ENCODE measurements around the gene CPT1C.

Gene CPT1C

DNA sequence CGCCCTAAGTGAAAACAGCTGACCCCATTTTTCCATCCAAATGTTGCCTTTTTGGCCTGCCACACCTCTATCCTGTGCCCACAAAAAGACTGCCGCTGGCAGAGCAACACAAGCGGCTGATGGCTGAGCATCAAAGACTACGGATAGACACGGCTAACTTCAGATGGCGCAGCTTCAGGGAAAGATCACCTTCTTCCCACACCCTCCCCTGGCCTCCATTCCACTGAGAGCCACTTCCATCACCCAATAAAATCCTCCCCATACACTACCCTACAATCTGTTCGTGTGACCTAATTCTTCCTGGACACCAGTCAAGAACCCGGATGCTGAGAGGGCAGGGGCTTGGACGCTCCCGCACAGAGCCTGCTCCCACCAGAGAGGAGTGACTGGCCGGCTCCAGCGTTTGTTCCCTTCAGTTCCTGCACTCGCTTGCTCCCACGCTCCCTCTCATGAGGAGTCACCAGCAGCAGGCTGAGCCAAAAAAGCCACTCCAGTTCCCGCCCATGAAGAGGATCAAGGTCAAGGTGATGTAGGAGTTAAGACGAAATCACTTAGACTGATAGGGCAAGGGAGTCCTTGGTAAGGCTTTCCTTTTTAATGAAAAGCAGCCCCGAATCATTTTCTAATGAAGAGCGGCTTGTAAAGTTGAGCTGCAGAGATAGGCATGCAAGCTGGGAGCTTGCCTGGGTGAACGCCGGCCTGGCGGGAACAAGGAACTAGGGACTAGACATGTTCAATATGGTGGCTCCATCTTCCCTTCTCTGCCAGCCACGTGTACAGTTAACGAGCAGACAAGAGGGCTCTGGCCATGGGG, 36.5 kb downstream of the CPT1C start:
- no peak for DNase-seq
- H3K27me3 Mint-ChIP-seq (ENCODE audit: low read depth, poor library complexity), result peaks cover 21% of the 10 kb centered on the region
- H3K4me3 Mint-ChIP-seq, result no peak overlapping the region
- TF ChIP-seq, protein P1, sequence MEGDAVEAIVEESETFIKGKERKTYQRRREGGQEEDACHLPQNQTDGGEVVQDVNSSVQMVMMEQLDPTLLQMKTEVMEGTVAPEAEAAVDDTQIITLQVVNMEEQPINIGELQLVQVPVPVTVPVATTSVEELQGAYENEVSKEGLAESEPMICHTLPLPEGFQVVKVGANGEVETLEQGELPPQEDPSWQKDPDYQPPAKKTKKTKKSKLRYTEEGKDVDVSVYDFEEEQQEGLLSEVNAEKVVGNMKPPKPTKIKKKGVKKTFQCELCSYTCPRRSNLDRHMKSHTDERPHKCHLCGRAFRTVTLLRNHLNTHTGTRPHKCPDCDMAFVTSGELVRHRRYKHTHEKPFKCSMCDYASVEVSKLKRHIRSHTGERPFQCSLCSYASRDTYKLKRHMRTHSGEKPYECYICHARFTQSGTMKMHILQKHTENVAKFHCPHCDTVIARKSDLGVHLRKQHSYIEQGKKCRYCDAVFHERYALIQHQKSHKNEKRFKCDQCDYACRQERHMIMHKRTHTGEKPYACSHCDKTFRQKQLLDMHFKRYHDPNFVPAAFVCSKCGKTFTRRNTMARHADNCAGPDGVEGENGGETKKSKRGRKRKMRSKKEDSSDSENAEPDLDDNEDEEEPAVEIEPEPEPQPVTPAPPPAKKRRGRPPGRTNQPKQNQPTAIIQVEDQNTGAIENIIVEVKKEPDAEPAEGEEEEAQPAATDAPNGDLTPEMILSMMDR (IDR thresholded peaks at IDR 0.05), result no peak
- H3K27ac Mint-ChIP-seq, result peak overlapping the region; percentile 48
- peaks cover 6% of the 10 kb centered on the region for H3K4me1 Mint-ChIP-seq
- H3K9me3 Mint-ChIP-seq, result peaks cover 10% of the 10 kb centered on the region
- H3K36me3 Mint-ChIP-seq (ENCODE audit: low read depth), result no peaks in the 10 kb centered on the region

DNA sequence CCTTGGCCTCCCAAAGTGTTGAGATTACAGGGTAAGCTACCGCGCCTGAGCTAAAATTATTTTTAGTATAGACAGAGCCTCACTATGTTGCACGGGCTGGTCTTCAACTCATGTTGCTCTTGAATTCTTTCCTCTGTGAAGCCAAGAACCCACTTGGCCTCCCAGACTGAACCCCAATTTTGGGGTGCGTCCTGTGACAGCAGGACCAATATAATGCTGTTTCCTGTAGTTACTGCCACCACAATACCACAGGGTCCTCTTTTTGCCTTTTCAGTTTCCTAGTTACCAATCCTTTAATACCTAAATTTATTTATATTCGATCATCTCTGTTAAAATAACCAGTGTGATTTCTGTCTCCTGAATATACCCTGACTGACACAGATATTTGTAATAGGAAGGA, 39.2 kb downstream of the CPT1C start:
- H3K36me3 Mint-ChIP-seq (ENCODE audit: low read depth), result no peaks in the 10 kb centered on the region
- no peak overlapping the region for H3K4me3 Mint-ChIP-seq
- peaks cover 6% of the 10 kb centered on the region for H3K4me1 Mint-ChIP-seq
- H3K9me3 Mint-ChIP-seq, result peaks cover 5% of the 10 kb centered on the region
- no peak overlapping the region for H3K27ac Mint-ChIP-seq
- H3K27me3 Mint-ChIP-seq (ENCODE audit: low read depth, poor library complexity), result peaks cover 17% of the 10 kb centered on the region
- TF ChIP-seq, protein P1 (IDR thresholded peaks at IDR 0.05), result no peak
- DNase-seq, result no peak

DNA sequence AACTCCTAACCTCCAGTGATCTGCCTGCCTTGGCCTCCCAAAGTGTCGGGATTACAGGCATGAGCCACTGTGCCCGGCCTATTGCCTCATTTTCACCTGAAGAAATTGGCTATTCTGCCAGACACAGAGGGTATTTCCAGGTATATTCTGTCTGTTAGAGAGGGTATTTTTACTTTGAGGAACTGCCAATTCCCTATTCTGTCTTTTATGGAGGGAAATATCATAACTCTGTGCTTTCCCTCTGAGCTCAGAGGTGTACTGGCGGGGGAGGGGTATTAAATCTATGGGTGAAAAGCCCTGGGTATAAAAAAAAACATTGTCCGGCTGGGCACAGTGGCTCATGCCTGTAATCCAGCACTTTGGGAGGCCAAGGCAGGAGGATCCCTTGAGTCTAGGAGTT, 47.4 kb downstream of the CPT1C start:
- no peaks in the 10 kb centered on the region for H3K36me3 Mint-ChIP-seq (ENCODE audit: low read depth)
- H3K27ac Mint-ChIP-seq, result no peak overlapping the region
- peaks cover 15% of the 10 kb centered on the region for H3K4me1 Mint-ChIP-seq
- no peaks in the 10 kb centered on the region for H3K9me3 Mint-ChIP-seq
- TF ChIP-seq, protein P1 (IDR thresholded peaks at IDR 0.05), result no peak
- no peak for DNase-seq
- no peaks in the 10 kb centered on the region for H3K27me3 Mint-ChIP-seq (ENCODE audit: low read depth, poor library complexity)
- no peak overlapping the region for H3K4me3 Mint-ChIP-seq

- Mint-ChIP-seq H3K9me3 (no peaks in the 10 kb centered on the region), H3K27me3 (ENCODE audit: low read depth, poor library complexity) (no peaks in the 10 kb centered on the region), H3K4me3 (no peak overlapping the region), H3K27ac (no peak overlapping the region), H3K36me3 (ENCODE audit: low read depth) (no peaks in the 10 kb centered on the region), H3K4me1 (peaks cover 15% of the 10 kb centered on the region)
- no peak for DNase-seq
- TF ChIP-seq, protein P1 (IDR thresholded peaks at IDR 0.05), result no peak
Observed at GRCh38 chr19:49739098-49739497, 48.2 kb downstream of the CPT1C start.

DNA sequence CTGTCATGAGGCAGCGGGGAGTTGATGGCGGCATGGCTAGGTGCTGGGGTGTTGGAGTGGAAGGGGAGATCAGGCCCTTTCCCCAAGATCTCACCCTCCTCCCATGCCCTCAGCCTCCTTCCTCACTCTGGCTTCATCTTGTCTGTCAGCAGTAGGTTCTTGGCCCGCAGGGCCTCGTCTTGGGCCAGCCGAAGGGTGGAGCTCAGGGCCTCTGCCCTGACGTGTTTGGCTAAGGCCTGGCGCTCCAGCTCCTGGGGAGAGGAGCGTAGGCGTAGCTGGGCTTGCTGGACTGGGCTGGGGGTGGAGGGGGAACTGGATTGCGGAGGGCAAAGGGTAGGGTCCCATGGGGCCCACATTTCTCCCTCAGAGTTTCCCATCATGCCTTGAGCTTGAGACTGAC, 49.0 kb downstream of the CPT1C start:
- H3K27me3 Mint-ChIP-seq (ENCODE audit: low read depth, poor library complexity), result no peaks in the 10 kb centered on the region
- H3K36me3 Mint-ChIP-seq (ENCODE audit: low read depth), result no peaks in the 10 kb centered on the region
- H3K9me3 Mint-ChIP-seq, result peaks cover 3% of the 10 kb centered on the region
- no peak overlapping the region for H3K27ac Mint-ChIP-seq
- no peak for DNase-seq
- H3K4me1 Mint-ChIP-seq, result peaks cover 15% of the 10 kb centered on the region
- no peak overlapping the region for H3K4me3 Mint-ChIP-seq
- TF ChIP-seq, protein P1 (IDR thresholded peaks at IDR 0.05), result no peak
